BLaER1 (cell line): ENCODE results near the gene OR14A16.

Experiments
- H3K27ac ChIP-seq: shearing (Covaris generic); formaldehyde crosslinking; 2 replicates; pipeline ENCODE4 v1.8.1; 2022
- H3K27me3 ChIP-seq: shearing (Covaris generic); formaldehyde crosslinking; 2 replicates; pipeline ENCODE4 v1.8.1; 2022
- H3K36me3 ChIP-seq: shearing (Covaris generic); formaldehyde crosslinking; 2 replicates; pipeline ENCODE4 v1.8.1; 2022
- H3K4me1 ChIP-seq: shearing (Covaris generic); formaldehyde crosslinking; 2 replicates; pipeline ENCODE4 v1.8.1; 2022
- H3K4me2 ChIP-seq: shearing (Covaris generic); formaldehyde crosslinking; 2 replicates; pipeline ENCODE4 v1.8.1; 2022
- H3K4me3 ChIP-seq: shearing (Covaris generic); formaldehyde crosslinking; 2 replicates; pipeline ENCODE4 v1.8.1; 2022
- H3K9ac ChIP-seq: shearing (Covaris generic); formaldehyde crosslinking; 2 replicates; pipeline ENCODE4 v1.8.1; 2022
- H3K9me3 ChIP-seq: shearing (Covaris generic); formaldehyde crosslinking; 2 replicates; pipeline ENCODE4 v1.8.1; 2022
- H4K20me1 ChIP-seq: shearing (Covaris generic); formaldehyde crosslinking; 2 replicates; pipeline ENCODE4 v1.8.1; 2022
- Cebpa-rat ChIP-seq: shearing (Covaris generic); IDR thresholded peaks from 2 replicates; pipeline ENCODE4 v1.8.1; 2022

Gene OR14A16

DNA sequence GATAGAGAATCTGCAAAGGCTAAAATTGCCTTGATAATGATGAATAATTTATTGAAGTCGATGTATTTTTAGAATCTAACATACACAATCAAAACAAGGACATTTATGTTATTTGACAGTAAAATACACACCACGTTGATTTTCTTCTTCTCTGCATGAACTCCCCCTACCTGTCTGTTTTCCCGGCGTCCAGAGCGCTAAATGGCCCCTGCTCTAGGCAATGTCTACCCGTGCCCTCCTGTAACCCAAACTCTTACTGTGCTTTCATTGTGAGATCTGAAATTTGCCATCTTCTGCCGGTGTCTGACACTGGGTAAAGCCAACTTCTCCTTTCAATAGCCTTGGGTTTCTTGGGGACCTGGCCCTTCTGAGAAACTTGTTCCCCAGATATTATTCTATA, 24.4 kb upstream of the OR14A16 start:
- Histone ChIP-seq H3K27ac (no peak overlapping the region), H3K27me3 (no peaks in the 10 kb centered on the region), H3K36me3 (no peaks in the 10 kb centered on the region), H3K9ac (no peak overlapping the region), H3K9me3 (no peaks in the 10 kb centered on the region), H3K4me2 (no peak overlapping the region), H3K4me3 (no peak overlapping the region), H3K4me1 (0 out of 2 replicates have a peak, but pooled peaks cover 6% of the 10 kb centered on the region), H4K20me1 (no peaks in the 10 kb centered on the region)
- no peak for TF ChIP-seq Cebpa-rat

- no peak overlapping the region for H3K4me2 ChIP-seq
- no peak overlapping the region for H3K27ac ChIP-seq
- H3K4me3 ChIP-seq = no peak overlapping the region
- no peak overlapping the region for H3K9ac ChIP-seq
- H3K9me3 ChIP-seq = no peaks in the 10 kb centered on the region
- H3K27me3 ChIP-seq = no peaks in the 10 kb centered on the region
- no peaks in the 10 kb centered on the region for H4K20me1 ChIP-seq
- H3K36me3 ChIP-seq = no peaks in the 10 kb centered on the region
- no peak for TF ChIP-seq Cebpa-rat
- no peaks in the 10 kb centered on the region for H3K4me1 ChIP-seq
Measured at GRCh38 chr1:247845693-247846017, 21.7 kb upstream of the OR14A16 start.

- Histone ChIP-seq H3K4me1 (no peaks in the 10 kb centered on the region), H3K27me3 (no peaks in the 10 kb centered on the region), H3K9ac (no peak overlapping the region), H3K9me3 (no peaks in the 10 kb centered on the region), H3K36me3 (no peaks in the 10 kb centered on the region), H3K4me3 (no peak overlapping the region), H3K4me2 (no peak overlapping the region), H3K27ac (no peak overlapping the region), H4K20me1 (no peaks in the 10 kb centered on the region)
- no peak for TF ChIP-seq Cebpa-rat
Measured at GRCh38 chr1:247845011-247845692, 21.2 kb upstream of the OR14A16 start.

DNA sequence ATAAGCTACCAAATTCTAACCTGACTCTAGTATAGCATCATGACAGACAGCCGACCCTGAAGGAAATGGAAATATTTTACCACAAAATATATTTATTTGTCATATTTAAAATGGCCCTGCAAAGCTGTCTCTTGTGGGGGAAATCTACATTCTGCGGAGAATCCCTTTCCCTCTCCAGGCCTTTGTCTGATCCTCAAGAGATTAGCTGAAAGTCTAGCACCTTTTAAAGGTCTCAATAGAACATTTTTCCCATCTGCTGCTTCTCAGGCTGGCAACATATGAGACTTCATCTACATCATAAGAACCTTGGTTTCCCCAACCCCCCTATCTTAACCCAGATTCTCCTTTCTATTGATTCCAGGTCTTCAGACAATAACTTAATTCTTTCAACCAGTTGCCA, 19.5 kb upstream of the OR14A16 start:
- Histone ChIP-seq H4K20me1 (no peaks in the 10 kb centered on the region), H3K27me3 (no peaks in the 10 kb centered on the region), H3K4me3 (no peak overlapping the region), H3K4me1 (no peaks in the 10 kb centered on the region), H3K9me3 (no peaks in the 10 kb centered on the region), H3K9ac (no peak overlapping the region), H3K27ac (no peak overlapping the region), H3K36me3 (no peaks in the 10 kb centered on the region), H3K4me2 (no peak overlapping the region)
- no peak for TF ChIP-seq Cebpa-rat

GRCh38 chr1:247841796-247842195, 17.9 kb upstream of the OR14A16 start, which contains the start of gene OR11L1:
OR11L1 (minus strand) TSS chr1:247841896; CDS start chr1:247841896, 0 bp downstream.
- no peak within 1 kb of the TSS for H3K9ac ChIP-seq
- no peak within 1 kb of the TSS for H3K4me2 ChIP-seq
- no peaks in the 10 kb centered on the region for H3K9me3 ChIP-seq
- H3K4me3 ChIP-seq = no peak within 1 kb of the TSS
- no peaks in the 10 kb centered on the region for H4K20me1 ChIP-seq
- no peaks in the 10 kb centered on the region for H3K36me3 ChIP-seq
- H3K27ac ChIP-seq = no peak within 1 kb of the TSS
- no peaks in the 10 kb centered on the region for H3K27me3 ChIP-seq
- TF ChIP-seq Cebpa-rat = no peak
- no peaks in the 10 kb centered on the region for H3K4me1 ChIP-seq

GRCh38 chr1:247840818-247841217, 16.9 kb upstream of the OR14A16 start:
- no peak for TF ChIP-seq Cebpa-rat
- no peaks in the 10 kb centered on the region for H3K4me1 ChIP-seq
- H4K20me1 ChIP-seq = no peaks in the 10 kb centered on the region
- H3K9ac ChIP-seq = no peak overlapping the region
- no peaks in the 10 kb centered on the region for H3K27me3 ChIP-seq
- H3K4me3 ChIP-seq = no peak overlapping the region
- H3K4me2 ChIP-seq = no peak overlapping the region
- no peaks in the 10 kb centered on the region for H3K36me3 ChIP-seq
- H3K27ac ChIP-seq = no peak overlapping the region
- no peaks in the 10 kb centered on the region for H3K9me3 ChIP-seq

DNA sequence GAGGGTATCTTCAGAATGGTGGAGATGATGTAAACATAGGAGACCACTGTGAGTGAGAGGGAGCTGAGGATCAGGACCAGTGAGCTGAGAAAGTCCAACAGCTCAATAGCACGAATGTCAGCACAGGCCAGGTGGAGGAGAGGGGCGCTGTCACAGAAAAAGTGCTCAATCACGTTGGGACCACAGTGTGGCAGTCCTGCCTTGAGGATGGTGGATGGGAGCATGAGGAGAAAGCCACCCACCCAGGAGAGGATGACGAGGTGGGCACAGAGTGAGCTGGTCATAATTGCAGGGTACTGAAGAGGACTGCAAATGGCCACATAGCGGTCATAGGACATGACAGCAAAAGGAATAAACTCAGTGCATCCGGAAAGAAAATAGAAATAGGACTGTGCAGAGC, 9.7 kb upstream of the OR14A16 start:
- Histone ChIP-seq H3K9ac (no peak overlapping the region), H3K4me3 (no peak overlapping the region), H3K27ac (no peak overlapping the region), H3K36me3 (no peaks in the 10 kb centered on the region), H3K4me1 (no peaks in the 10 kb centered on the region), H3K9me3 (no peaks in the 10 kb centered on the region), H3K4me2 (no peak overlapping the region), H4K20me1 (no peaks in the 10 kb centered on the region), H3K27me3 (no peaks in the 10 kb centered on the region)
- TF ChIP-seq Cebpa-rat = no peak

- Histone ChIP-seq H3K27ac (no peak overlapping the region), H4K20me1 (no peaks in the 10 kb centered on the region), H3K36me3 (no peaks in the 10 kb centered on the region), H3K9me3 (no peaks in the 10 kb centered on the region), H3K4me1 (no peaks in the 10 kb centered on the region), H3K27me3 (no peaks in the 10 kb centered on the region), H3K4me2 (no peak overlapping the region), H3K4me3 (no peak overlapping the region), H3K9ac (no peak overlapping the region)
- no peak for TF ChIP-seq Cebpa-rat
Measured at GRCh38 chr1:247829656-247830055, 5.7 kb upstream of the OR14A16 start.

DNA sequence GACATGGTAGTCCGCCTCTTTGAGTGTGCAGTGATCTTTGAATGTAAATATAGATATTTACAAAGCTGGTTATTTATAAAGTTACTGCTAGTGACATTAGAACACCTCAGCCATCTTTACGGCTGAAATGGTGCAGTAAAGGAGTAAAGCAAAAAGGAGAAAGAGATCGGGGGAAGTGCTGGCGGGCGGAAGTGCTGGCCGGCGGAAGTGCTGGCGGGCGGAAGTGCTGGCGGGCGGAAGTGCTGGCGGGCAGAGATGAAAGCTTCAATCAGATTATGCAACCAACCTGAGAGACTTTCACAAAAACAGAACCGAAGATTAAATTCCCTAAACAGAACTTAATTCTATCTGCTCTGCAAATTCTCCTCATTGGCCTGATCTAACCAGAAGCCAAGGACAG, 1.4 kb upstream of the OR14A16 start:
- Histone ChIP-seq H4K20me1 (no peaks in the 10 kb centered on the region), H3K9ac (no peak overlapping the region), H3K27me3 (no peaks in the 10 kb centered on the region), H3K4me1 (no peaks in the 10 kb centered on the region), H3K4me3 (no peak overlapping the region), H3K36me3 (no peaks in the 10 kb centered on the region), H3K9me3 (no peaks in the 10 kb centered on the region), H3K4me2 (no peak overlapping the region), H3K27ac (no peak overlapping the region)
- no peak for TF ChIP-seq Cebpa-rat

- Histone ChIP-seq H3K36me3 (no peaks in the 10 kb centered on the region), H3K4me1 (no peaks in the 10 kb centered on the region), H3K4me2 (no peak overlapping the region), H3K9me3 (no peaks in the 10 kb centered on the region), H3K27ac (no peak overlapping the region), H4K20me1 (no peaks in the 10 kb centered on the region), H3K4me3 (no peak overlapping the region), H3K27me3 (no peaks in the 10 kb centered on the region), H3K9ac (no peak overlapping the region)
- TF ChIP-seq Cebpa-rat = no peak
Measured at GRCh38 chr1:247822060-247822459, 1.9 kb downstream of the OR14A16 start.

DNA sequence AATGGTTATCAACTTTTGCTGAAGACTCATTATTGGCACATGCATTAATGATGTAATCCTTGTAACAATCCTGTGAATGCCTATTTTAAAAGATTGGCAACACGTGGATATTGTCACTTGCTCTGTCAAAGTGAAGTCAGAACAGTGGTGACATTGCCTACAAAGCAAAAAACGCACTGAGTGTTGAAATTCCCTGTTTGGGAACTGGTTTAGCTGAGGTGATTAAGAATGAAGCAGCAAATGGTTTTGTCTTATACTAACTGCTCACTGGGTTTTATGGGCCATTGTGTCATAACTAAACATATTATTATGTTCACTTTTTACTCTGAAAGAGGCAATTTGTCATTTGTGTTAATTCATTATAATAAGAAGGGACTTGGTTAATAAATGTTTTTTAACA, 11.3 kb downstream of the OR14A16 start:
- Histone ChIP-seq H4K20me1 (no peaks in the 10 kb centered on the region), H3K4me1 (no peaks in the 10 kb centered on the region), H3K27me3 (no peaks in the 10 kb centered on the region), H3K4me2 (no peak overlapping the region), H3K9me3 (no peaks in the 10 kb centered on the region), H3K27ac (no peak overlapping the region), H3K9ac (no peak overlapping the region), H3K4me3 (no peak overlapping the region), H3K36me3 (no peaks in the 10 kb centered on the region)
- TF ChIP-seq Cebpa-rat = no peak
